A673 (cell line): ENCODE data around the gene MLEC. TPM values are rescaled to one million over a fixed set of nuclear protein-coding genes. Genes with fewer than 3 reads are reported as not detected.

Source experiments
- BruUV-seq: library from RNA; stranded (reverse); fragments of 400-500 nt; replicated peaks from 2 replicates; lab custom pipeline; 2021; lab: Mats Ljungman, UMichigan
- CTCF ChIA-PET: fragments of 300-600 bp; sonication (Branson Sonifier 250); formaldehyde crosslinking; loops from one replicate; lab custom pipeline; 2022; ENCODE audit warnings: antibody characterized with exemption; lab: Charles Lee
- POLR2A ChIA-PET: fragments of 300-600 bp; sonication (Branson Sonifier 250); formaldehyde crosslinking; loops from one replicate; lab custom pipeline; 2022; ENCODE audit warnings: antibody characterized with exemption; ENCODE audit not compliant: low non-redundant PET; lab: Charles Lee
- DNase-seq: peaks from one replicate; pipeline ENCODE4 v3.0.0-alpha.2; 2015; ENCODE audit warnings: low spot score
- H3K27ac ChIP-seq: fragments of 200-600 bp; sonication (generic); 2 replicates; pipeline ENCODE4 v1.5.1; 2016; ENCODE audit warnings: mixed run types, low read depth, mild to moderate bottlenecking, mixed read lengths, antibody characterized with exemption, low read length; ENCODE audit not compliant: poor library complexity, severe bottlenecking
- H3K27me3 ChIP-seq: fragments of 200-600 bp; sonication (generic); replicated peaks from 2 replicates; pipeline ENCODE4 v1.6.1; 2017; ENCODE audit warnings: mixed run types, low read depth, mild to moderate bottlenecking, mixed read lengths, antibody characterized with exemption, low read length; ENCODE audit not compliant: insufficient read depth, poor library complexity
- H3K36me3 ChIP-seq: fragments of 200-600 bp; sonication (generic); 2 replicates; pipeline ENCODE4 v1.6.1; 2016; ENCODE audit warnings: mixed run types, mild to moderate bottlenecking, mixed read lengths, antibody characterized with exemption, low read length; ENCODE audit not compliant: insufficient read depth, poor library complexity, severe bottlenecking
- H3K4me1 ChIP-seq: fragments of 200-600 bp; sonication (generic); 2 replicates; pipeline ENCODE4 v1.6.1; 2017; ENCODE audit warnings: mixed run types, mild to moderate bottlenecking, mixed read lengths, antibody characterized with exemption, low read length; ENCODE audit not compliant: insufficient read depth, poor library complexity, severe bottlenecking
- H3K4me3 ChIP-seq: fragments of 200-600 bp; sonication (generic); 2 replicates; pipeline ENCODE4 v1.5.1; 2016; ENCODE audit warnings: low read depth, mixed run types, mild to moderate bottlenecking, mixed read lengths, low read length; ENCODE audit not compliant: poor library complexity, severe bottlenecking
- H3K9me3 ChIP-seq: fragments of 200-600 bp; sonication (generic); 2 replicates; pipeline ENCODE4 v1.6.1; 2016; ENCODE audit warnings: mixed run types, low read depth, mild to moderate bottlenecking, mixed read lengths, antibody characterized with exemption, low read length; ENCODE audit not compliant: poor library complexity, severe bottlenecking
- CTCF ChIP-seq: fragments of 300-800, 200-600 bp; sonication (generic); conservative IDR thresholded peaks from 2 replicates; pipeline ENCODE4 v1.5.1; 2017; ENCODE audit warnings: low read depth, mild to moderate bottlenecking, antibody characterized with exemption, low read length, moderate library complexity, mixed read lengths
- EZH2 ChIP-seq: fragments of 200-600 bp; sonication (generic); IDR thresholded peaks from 2 replicates; pipeline ENCODE4 v1.6.1; 2017; ENCODE audit warnings: borderline replicate concordance, low read depth, mild to moderate bottlenecking, mixed read lengths, antibody characterized with exemption, low read length; ENCODE audit not compliant: poor library complexity, severe bottlenecking
- intact Hi-C: fragments of 100-400 bp; cut with micrococcal nuclease; formaldehyde crosslinking; loops from one replicate; pipeline ENCODE4 v1.10.0; 2022; ENCODE audit not compliant: unreplicated experiment
- total RNA-seq: library from RNA; stranded (reverse); gene quantifications from 2 replicates; pipeline ENCODE4 v1.2.3, GENCODE V29; 2021

The MLEC gene
- total RNA-seq, 1 experiment from 2014 or later: 176 TPM

GRCh38 chr12:120661432-120661831, 25.5 kb upstream of the MLEC start:
- Histone ChIP-seq H3K36me3 (no peaks in the 10 kb centered on the region), H3K27ac (no peak overlapping the region), H3K4me3 (no peak overlapping the region), H3K27me3 (no peaks in the 10 kb centered on the region), H3K4me1 (no peaks in the 10 kb centered on the region), H3K9me3 (no peaks in the 10 kb centered on the region)
- ChIA-PET CTCF (no interaction called here), POLR2A (no interaction called here)
- TF ChIP-seq EZH2: no peak
- no peak for TF ChIP-seq CTCF
- BruUV-seq: no TSS peak
- no peak for DNase-seq
- intact Hi-C loops: no loop called here

DNA sequence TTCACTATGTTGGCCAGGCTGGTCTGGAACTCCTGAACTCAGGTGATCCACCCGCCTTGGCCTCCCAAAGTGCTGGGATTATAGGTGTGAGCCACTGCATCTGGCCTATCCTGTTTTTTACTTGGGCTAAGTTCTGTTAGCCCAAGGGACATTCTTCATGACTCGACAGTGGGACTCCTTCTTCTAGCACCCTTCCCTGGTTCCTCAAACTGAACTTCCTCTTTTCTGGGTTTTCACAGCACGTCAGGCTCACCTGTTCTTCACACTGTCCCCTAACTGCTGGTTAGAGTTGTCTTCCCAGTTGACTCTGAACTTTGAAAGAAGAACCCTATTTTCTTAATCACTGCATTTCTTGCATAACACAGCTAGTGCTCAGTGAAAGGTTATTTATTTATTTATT, 24.1 kb upstream of the MLEC start:
- ChIA-PET CTCF (interaction anchor here (0.6 kb wide), 1 partner anchor 610 kb away, joined by 6 read pairs; no protein-coding TSS in a partner anchor), POLR2A (no interaction called here)
- Histone ChIP-seq H3K4me3 (no peak overlapping the region), H3K4me1 (no peaks in the 10 kb centered on the region), H3K36me3 (no peaks in the 10 kb centered on the region), H3K9me3 (no peaks in the 10 kb centered on the region), H3K27ac (no peak overlapping the region), H3K27me3 (no peaks in the 10 kb centered on the region)
- TF ChIP-seq EZH2 (no peak), CTCF (no peak)
- no peak for DNase-seq
- no TSS peak for BruUV-seq
- intact Hi-C loops: no loop called here

DNA sequence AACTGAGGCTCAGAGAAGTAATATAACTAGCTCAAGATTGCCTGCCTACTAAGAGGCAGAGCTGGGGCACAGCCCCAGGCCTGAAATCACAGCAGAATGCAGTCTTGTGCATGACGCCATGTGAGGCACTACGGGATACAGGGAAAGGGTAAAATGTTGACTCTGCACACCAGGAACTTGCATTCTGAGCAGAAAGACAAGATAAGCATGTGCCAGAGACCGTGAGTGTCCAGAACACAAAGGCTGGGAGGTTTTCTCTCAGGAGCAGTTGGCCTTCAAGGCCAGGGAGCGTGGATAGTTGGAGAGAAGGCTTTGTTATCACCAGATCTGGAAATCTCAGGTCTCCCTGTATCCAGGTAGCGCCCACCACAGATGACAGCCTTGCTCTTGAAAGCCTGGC, 23.2 kb upstream of the MLEC start:
- Histone ChIP-seq H3K36me3 (no peaks in the 10 kb centered on the region), H3K9me3 (no peaks in the 10 kb centered on the region), H3K27me3 (no peaks in the 10 kb centered on the region), H3K27ac (no peak overlapping the region), H3K4me1 (peaks cover 3% of the 10 kb centered on the region), H3K4me3 (no peak overlapping the region)
- ChIA-PET POLR2A (no interaction called here), CTCF (no interaction called here)
- TF ChIP-seq EZH2 (no peak), CTCF (no peak)
- no peak for DNase-seq
- no TSS peak for BruUV-seq
- intact Hi-C loops: no loop called here
